ENCODE measurements around the gene VPS50. TPM values are rescaled to one million over a fixed set of nuclear protein-coding genes. Genes with fewer than 3 reads are reported as not detected.

The VPS50 gene
- total and polyA plus RNA-seq, 10 of the 15 experiments (the other 5 are each of a cell fraction or from before 2014, with no cell fraction given): 4.0 to 22.0 (median 16.2) TPM

- CTCF ChIA-PET: no interaction called here
- H3K79me2 ChIP-seq (ENCODE audit: control insufficient read depth, insufficient read depth, low read length): no peaks in the 10 kb centered on the region
- SMC1A ChIA-PET (ENCODE audit: uncharacterized antibody, unreplicated experiment): interaction anchor here (0.8 kb wide), 1 partner anchor 9 kb away, joined by 3 read pairs; no protein-coding TSS in a partner anchor
- ATAC-seq (peak; percentile 44; the same call in 2 of the 3 replicates), FAIRE-seq (no peak), DNase-seq (ENCODE audit: low read depth, low spot score) (no peak)
- in situ Hi-C loops (cut with MboI) (no loop called here), intact Hi-C loops (cut with micrococcal nuclease; ENCODE audit: unreplicated experiment) (no loop called here)
- no peaks in the 10 kb centered on the region for H3K27me3 ChIP-seq (replicated peaks in 1 of 2; ENCODE audit: control insufficient read depth in 2 of 2, insufficient read depth in 2 of 2, low read length in 1 of 2)
- H4K20me1 ChIP-seq (ENCODE audit: control insufficient read depth, insufficient read depth): no peaks in the 10 kb centered on the region
- H3K4me1 ChIP-seq (ENCODE audit: control insufficient read depth, insufficient read depth, low read length): no peaks in the 10 kb centered on the region
- RAD21 ChIA-PET (ENCODE audit: unreplicated experiment): no interaction called here
- 95% methylated on average over 3 of the region's 3 CpGs for WGBS (ENCODE audit: insufficient coverage, insufficient replicate concordance, low lambda C conversion rate, missing lambda C conversion rate)
- H2AFZ ChIP-seq (ENCODE audit: control insufficient read depth, low read depth, low read length): no peak overlapping the region
- no peak overlapping the region for H3K9ac ChIP-seq (ENCODE audit: control insufficient read depth, insufficient read depth, low read length)
- POLR2A ChIA-PET: no interaction called here
- H3K9me3 ChIP-seq (replicated peaks; ENCODE audit: control insufficient read depth, insufficient read depth, low read length): no peaks in the 10 kb centered on the region
- H3K4me3 ChIP-seq: no peak overlapping the region
- no TSS peak for BruUV-seq (replicated peaks)
- no peaks in the 10 kb centered on the region for H3K36me3 ChIP-seq (ENCODE audit: control insufficient read depth in 2 of 2, insufficient read depth in 2 of 2, low read length in 1 of 2)
- no peak overlapping the region for H3K27ac ChIP-seq (ENCODE audit: control insufficient read depth, insufficient read depth)
- H3K4me2 ChIP-seq (ENCODE audit: control insufficient read depth, insufficient read depth): no peak overlapping the region
- no peak for TF ChIP-seq NFIC (IDR thresholded peaks at IDR 0.05; ENCODE audit: low read depth, low read length)
- no peak for TF ChIP-seq MYC (IDR thresholded peaks at IDR 0.05; ENCODE audit: insufficient read depth, insufficient read length, insufficient replicate concordance, low read length, severe bottlenecking)
- TF ChIP-seq EED (IDR thresholded peaks at IDR 0.05; ENCODE audit: low read depth): no peak
- no peak for TF ChIP-seq ZNF217 (IDR thresholded peaks at IDR 0.05)
- TF ChIP-seq SKIL (IDR thresholded peaks at IDR 0.05; ENCODE audit: low read depth, poor library complexity, severe bottlenecking): no peak
- TF ChIP-seq ZBTB40 (IDR thresholded peaks at IDR 0.05; ENCODE audit: borderline replicate concordance): no peak
- no peak for TF ChIP-seq BACH1 (IDR thresholded peaks at IDR 0.05; ENCODE audit: borderline replicate concordance)
- TF ChIP-seq ZBTB33 (IDR thresholded peaks at IDR 0.05): no peak
Measured at GRCh38 chr7:93331706-93332105, 99.5 kb downstream of the VPS50 start.
